Measurements from ENCODE around the gene RCOR3.
"Not testable (repeated sequence)": the region's sequence is repeated elsewhere in the genome, so short reads cannot be mapped to it uniquely, and the experiment has no call there.

The RCOR3 gene

GRCh38 chr1:211258756-211259637 lies at the start of gene RCOR3:
RCOR3 (plus strand) TSS chr1:211259366; CDS start chr1:211259561, 195 bp downstream.
- TF ChIP-seq YY1 (IDR thresholded peaks at IDR 0.05; ENCODE audit: insufficient read depth, insufficient read length) (no peak), SUZ12 (IDR thresholded peaks at IDR 0.05; ENCODE audit: extremely low read depth, insufficient read depth, insufficient read length) (no peak), ZNF274 (IDR thresholded peaks at IDR 0.05; ENCODE audit: low read depth, low read length) (no peak)
- Histone ChIP-seq H3K27me3 (ENCODE audit: insufficient read depth, insufficient read length) (no peaks in the 10 kb centered on the region), H3K9me3 (ENCODE audit: insufficient read depth, low read length) (no peaks in the 10 kb centered on the region), H3K9ac (ENCODE audit: insufficient read length, low read depth) (peak within 1 kb of the TSS; percentile 98), H3K36me3 (ENCODE audit: insufficient read depth, insufficient read length, low read length) (peaks cover 14% of the 10 kb centered on the region), H3K4me3 (ENCODE audit: insufficient read length, low read depth) (peak within 1 kb of the TSS; percentile 81), H3K4me1 (ENCODE audit: insufficient read depth, insufficient read length) (no peaks in the 10 kb centered on the region)
- DNase-seq (ENCODE audit: low read depth, low spot score): peak; percentile 94

GRCh38 chr1:211210052-211210451 lies 49.1 kb upstream of the RCOR3 start:
- Histone ChIP-seq H3K36me3 (ENCODE audit: insufficient read depth, insufficient read length, low read length) (no peaks in the 10 kb centered on the region), H3K4me1 (ENCODE audit: insufficient read depth, insufficient read length) (no peaks in the 10 kb centered on the region), H3K4me3 (ENCODE audit: insufficient read length, low read depth) (no peak overlapping the region), H3K9me3 (ENCODE audit: insufficient read depth, low read length) (0 out of 2 replicates have a peak, but pooled peaks cover 6% of the 10 kb centered on the region), H3K27me3 (ENCODE audit: insufficient read depth, insufficient read length) (no peaks in the 10 kb centered on the region), H3K9ac (ENCODE audit: insufficient read length, low read depth) (no peak overlapping the region)
- DNase-seq (ENCODE audit: low read depth, low spot score): no peak
- TF ChIP-seq YY1 (IDR thresholded peaks at IDR 0.05; ENCODE audit: insufficient read depth, insufficient read length): no peak
- TF ChIP-seq ZNF274 (IDR thresholded peaks at IDR 0.05; ENCODE audit: low read depth, low read length): no peak
- no peak for TF ChIP-seq SUZ12 (IDR thresholded peaks at IDR 0.05; ENCODE audit: extremely low read depth, insufficient read depth, insufficient read length)

- Histone ChIP-seq H3K9me3 (ENCODE audit: insufficient read depth, low read length) (0 out of 2 replicates have a peak, but pooled peaks cover 6% of the 10 kb centered on the region), H3K27me3 (ENCODE audit: insufficient read depth, insufficient read length) (no peaks in the 10 kb centered on the region), H3K4me1 (ENCODE audit: insufficient read depth, insufficient read length) (no peaks in the 10 kb centered on the region), H3K9ac (ENCODE audit: insufficient read length, low read depth) (no peak overlapping the region), H3K4me3 (ENCODE audit: insufficient read length, low read depth) (no peak overlapping the region), H3K36me3 (ENCODE audit: insufficient read depth, insufficient read length, low read length) (no peaks in the 10 kb centered on the region)
- no peak for DNase-seq (ENCODE audit: low read depth, low spot score)
- TF ChIP-seq ZNF274 (IDR thresholded peaks at IDR 0.05; ENCODE audit: low read depth, low read length) (no peak), YY1 (IDR thresholded peaks at IDR 0.05; ENCODE audit: insufficient read depth, insufficient read length) (no peak), SUZ12 (IDR thresholded peaks at IDR 0.05; ENCODE audit: extremely low read depth, insufficient read depth, insufficient read length) (no peak)
Observed at GRCh38 chr1:211210965-211211364, 48.2 kb upstream of the RCOR3 start.

- H3K36me3 ChIP-seq (ENCODE audit: insufficient read depth, insufficient read length, low read length): no peaks in the 10 kb centered on the region
- no peak overlapping the region for H3K4me3 ChIP-seq (ENCODE audit: insufficient read length, low read depth)
- no peaks in the 10 kb centered on the region for H3K27me3 ChIP-seq (ENCODE audit: insufficient read depth, insufficient read length)
- no peak for DNase-seq (ENCODE audit: low read depth, low spot score)
- no peak overlapping the region for H3K9ac ChIP-seq (ENCODE audit: insufficient read length, low read depth)
- TF ChIP-seq SUZ12 (IDR thresholded peaks at IDR 0.05; ENCODE audit: extremely low read depth, insufficient read depth, insufficient read length) (no peak), ZNF274 (IDR thresholded peaks at IDR 0.05; ENCODE audit: low read depth, low read length) (no peak), YY1 (IDR thresholded peaks at IDR 0.05; ENCODE audit: insufficient read depth, insufficient read length) (no peak)
- no peaks in the 10 kb centered on the region for H3K9me3 ChIP-seq (ENCODE audit: insufficient read depth, low read length)
- no peaks in the 10 kb centered on the region for H3K4me1 ChIP-seq (ENCODE audit: insufficient read depth, insufficient read length)
Observed at GRCh38 chr1:211213702-211214101, 45.5 kb upstream of the RCOR3 start.

GRCh38 chr1:211215577-211215976 lies 43.6 kb upstream of the RCOR3 start:
- H3K9me3 ChIP-seq (ENCODE audit: insufficient read depth, low read length): no peaks in the 10 kb centered on the region
- TF ChIP-seq SUZ12 (IDR thresholded peaks at IDR 0.05; ENCODE audit: extremely low read depth, insufficient read depth, insufficient read length) (no peak), ZNF274 (IDR thresholded peaks at IDR 0.05; ENCODE audit: low read depth, low read length) (no peak), YY1 (IDR thresholded peaks at IDR 0.05; ENCODE audit: insufficient read depth, insufficient read length) (no peak)
- DNase-seq (ENCODE audit: low read depth, low spot score): no peak
- H3K4me3 ChIP-seq (ENCODE audit: insufficient read length, low read depth): no peak overlapping the region
- H3K27me3 ChIP-seq (ENCODE audit: insufficient read depth, insufficient read length): no peaks in the 10 kb centered on the region
- no peaks in the 10 kb centered on the region for H3K4me1 ChIP-seq (ENCODE audit: insufficient read depth, insufficient read length)
- no peak overlapping the region for H3K9ac ChIP-seq (ENCODE audit: insufficient read length, low read depth)
- no peaks in the 10 kb centered on the region for H3K36me3 ChIP-seq (ENCODE audit: insufficient read depth, insufficient read length, low read length)

GRCh38 chr1:211217392-211217791 lies 41.8 kb upstream of the RCOR3 start:
- Histone ChIP-seq H3K27me3 (ENCODE audit: insufficient read depth, insufficient read length) (no peaks in the 10 kb centered on the region), H3K4me3 (ENCODE audit: insufficient read length, low read depth) (no peak overlapping the region), H3K4me1 (ENCODE audit: insufficient read depth, insufficient read length) (no peaks in the 10 kb centered on the region), H3K9me3 (ENCODE audit: insufficient read depth, low read length) (no peaks in the 10 kb centered on the region; the same call in 1 of the 2 replicates), H3K9ac (ENCODE audit: insufficient read length, low read depth) (no peak overlapping the region), H3K36me3 (ENCODE audit: insufficient read depth, insufficient read length, low read length) (no peaks in the 10 kb centered on the region)
- DNase-seq (ENCODE audit: low read depth, low spot score): no peak
- TF ChIP-seq YY1 (IDR thresholded peaks at IDR 0.05; ENCODE audit: insufficient read depth, insufficient read length) (no peak), SUZ12 (IDR thresholded peaks at IDR 0.05; ENCODE audit: extremely low read depth, insufficient read depth, insufficient read length) (no peak), ZNF274 (IDR thresholded peaks at IDR 0.05; ENCODE audit: low read depth, low read length) (no peak)

GRCh38 chr1:211222469-211223234 lies 36.5 kb upstream of the RCOR3 start:
- not testable (repeated sequence) for H3K27me3 ChIP-seq (ENCODE audit: insufficient read depth, insufficient read length); H3K36me3 ChIP-seq (ENCODE audit: insufficient read depth, insufficient read length, low read length); H3K9ac ChIP-seq (ENCODE audit: insufficient read length, low read depth); DNase-seq (ENCODE audit: low read depth, low spot score); H3K4me1 ChIP-seq (ENCODE audit: insufficient read depth, insufficient read length); H3K4me3 ChIP-seq (ENCODE audit: insufficient read length, low read depth); H3K9me3 ChIP-seq (ENCODE audit: insufficient read depth, low read length)

- not testable (repeated sequence) for H3K4me1 ChIP-seq (ENCODE audit: insufficient read depth, insufficient read length); H3K9ac ChIP-seq (ENCODE audit: insufficient read length, low read depth); H3K36me3 ChIP-seq (ENCODE audit: insufficient read depth, insufficient read length, low read length); H3K27me3 ChIP-seq (ENCODE audit: insufficient read depth, insufficient read length); H3K4me3 ChIP-seq (ENCODE audit: insufficient read length, low read depth); DNase-seq (ENCODE audit: low read depth, low spot score); H3K9me3 ChIP-seq (ENCODE audit: insufficient read depth, low read length)
Observed at GRCh38 chr1:211228573-211229364, 30.4 kb upstream of the RCOR3 start.
